Activated CD8-positive, alpha-beta memory T cell treated with anti-CD3 and anti-CD28 coated beads, Interleukin-2, amount 10 ng/mL, durations not matched to agents 7 days and 5 days (primary cell): ENCODE data around the gene EMX1. TPM values are rescaled to one million over a fixed set of nuclear protein-coding genes. Genes with fewer than 3 reads are reported as not detected.

Experiments
- ATAC-seq: fragments of 150-1000 bp; cut with Tn5 transposase; one replicate; pipeline ENCODE4 v1.10.0; 2021; ENCODE audit warnings: moderate library complexity
- CTCF ChIA-PET: fragments of 350-600 bp; sonication (Branson Sonifier 250); formaldehyde crosslinking; loops from one replicate; lab custom pipeline; 2021; ENCODE audit warnings: antibody characterized with exemption; lab: Charles Lee
- DNase-seq: peaks from one replicate; pipeline ENCODE4 v3.0.0-alpha.2; 2020
- H3K27ac Mint-ChIP-seq: one replicate; pipeline ENCODE4 v1.8.0; 2021; ENCODE audit warnings: mild to moderate bottlenecking, mixed read lengths
- H3K27me3 Mint-ChIP-seq: one replicate; pipeline ENCODE4 v1.8.0; 2021; ENCODE audit warnings: mixed read lengths
- H3K36me3 Mint-ChIP-seq: one replicate; pipeline ENCODE4 v1.8.0; 2021; ENCODE audit warnings: mild to moderate bottlenecking, mixed read lengths
- H3K4me1 Mint-ChIP-seq: one replicate; pipeline ENCODE4 v1.8.0; 2021; ENCODE audit warnings: mixed read lengths
- H3K4me3 Mint-ChIP-seq: one replicate; pipeline ENCODE4 v1.8.0; 2021; ENCODE audit warnings: mild to moderate bottlenecking, moderate library complexity, mixed read lengths
- H3K9me3 Mint-ChIP-seq: one replicate; pipeline ENCODE4 v1.8.0; 2022; ENCODE audit warnings: low read depth, mixed read lengths
- total RNA-seq, 2 experiments: library from RNA; stranded (reverse); gene quantifications; one replicate each; pipeline ENCODE4 v1.2.3, GENCODE V29; 2021

The EMX1 gene
- total RNA-seq, 2 experiments from 2014 or later, result not detected

DNA sequence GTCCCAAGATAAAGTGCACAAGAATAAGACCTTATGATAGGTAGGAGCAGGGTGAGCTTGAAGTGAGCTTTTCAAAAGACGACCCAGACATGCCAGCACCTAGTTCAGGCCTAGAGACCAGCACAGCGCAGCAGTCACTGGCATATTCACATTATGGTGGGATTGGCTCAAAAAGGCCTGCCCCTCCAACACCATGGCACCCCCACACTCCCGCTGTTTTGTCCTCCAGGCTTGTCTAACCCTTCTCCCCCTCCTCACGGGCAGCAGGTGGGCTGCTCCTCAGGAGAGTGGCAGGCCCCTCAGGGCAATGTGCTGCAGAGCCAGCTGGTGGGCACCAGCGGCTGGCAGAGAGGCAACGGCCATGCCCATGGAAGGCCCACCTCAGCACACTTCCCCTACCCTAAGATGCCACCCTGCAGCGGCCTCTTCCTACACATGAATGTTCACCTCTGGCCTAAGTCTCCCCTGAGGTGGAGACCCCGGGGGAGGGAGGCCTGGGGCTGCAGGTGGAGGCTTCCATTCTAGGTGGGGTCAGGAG is 25.6 kb downstream of the EMX1 start:
- H3K27me3 Mint-ChIP-seq, result no peaks in the 10 kb centered on the region
- H3K27ac Mint-ChIP-seq, result no peak overlapping the region
- H3K4me3 Mint-ChIP-seq, result no peak overlapping the region
- H3K9me3 Mint-ChIP-seq, result no peaks in the 10 kb centered on the region
- CTCF ChIA-PET, result interaction anchor here (2.2 kb wide), 1 partner anchor 50 kb away, joined by 6 read pairs; no protein-coding TSS in a partner anchor
- H3K36me3 Mint-ChIP-seq, result no peaks in the 10 kb centered on the region
- ATAC-seq, result no peak
- no peak for DNase-seq
- no peaks in the 10 kb centered on the region for H3K4me1 Mint-ChIP-seq

DNA sequence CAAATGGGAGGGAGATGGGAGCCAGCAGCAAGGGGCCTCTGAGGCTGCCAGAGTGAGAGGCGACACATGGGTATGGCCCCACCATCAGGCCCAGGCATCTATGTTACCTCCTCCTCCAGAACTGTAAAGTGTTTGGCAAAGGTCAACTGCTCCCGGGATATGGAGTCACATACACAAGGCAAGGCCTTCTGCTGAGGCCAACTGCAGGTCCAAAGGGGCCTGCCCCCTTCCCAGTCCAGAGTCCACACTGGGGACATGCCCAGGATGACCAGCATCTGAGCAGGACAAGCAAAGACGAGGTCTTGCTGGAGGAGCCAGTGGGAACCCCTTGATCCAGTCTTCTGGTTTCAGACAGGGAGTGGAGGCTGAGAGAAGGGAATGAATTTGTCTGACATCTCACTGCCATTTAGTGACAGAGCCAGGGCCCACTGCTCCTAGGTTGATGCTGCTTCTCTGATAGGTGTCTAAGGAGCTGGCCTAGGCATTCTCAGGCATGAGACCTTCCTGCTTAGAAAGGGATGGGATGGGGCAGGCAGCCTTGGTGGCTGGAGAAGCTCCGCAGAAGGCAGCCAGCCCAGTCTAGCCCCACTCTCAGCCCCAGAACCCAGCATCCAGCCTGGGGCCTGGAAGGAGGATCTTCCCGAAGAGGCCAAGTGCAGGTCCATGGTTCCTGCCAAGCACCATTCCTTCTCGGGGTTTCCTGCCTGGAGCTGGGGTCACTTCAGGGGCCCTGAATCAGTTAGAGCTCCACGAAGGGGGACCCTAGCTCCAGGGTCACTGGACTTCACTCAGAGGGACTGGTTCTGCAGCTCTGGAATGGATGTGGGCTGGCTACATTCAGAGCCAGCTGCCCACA is 26.4 kb downstream of the EMX1 start:
- DNase-seq, result no peak
- H3K36me3 Mint-ChIP-seq, result no peaks in the 10 kb centered on the region
- H3K4me3 Mint-ChIP-seq, result no peak overlapping the region
- H3K4me1 Mint-ChIP-seq, result peaks cover under 1% of the 10 kb centered on the region
- H3K27ac Mint-ChIP-seq, result no peak overlapping the region
- no peaks in the 10 kb centered on the region for H3K27me3 Mint-ChIP-seq
- H3K9me3 Mint-ChIP-seq, result no peaks in the 10 kb centered on the region
- ATAC-seq, result no peak
- CTCF ChIA-PET, result interaction anchor here (0.8 to 1.3 kb wide), 2 partner anchors 30 to 51 kb away, joined by 4 read pairs; no protein-coding TSS in a partner anchor

DNA sequence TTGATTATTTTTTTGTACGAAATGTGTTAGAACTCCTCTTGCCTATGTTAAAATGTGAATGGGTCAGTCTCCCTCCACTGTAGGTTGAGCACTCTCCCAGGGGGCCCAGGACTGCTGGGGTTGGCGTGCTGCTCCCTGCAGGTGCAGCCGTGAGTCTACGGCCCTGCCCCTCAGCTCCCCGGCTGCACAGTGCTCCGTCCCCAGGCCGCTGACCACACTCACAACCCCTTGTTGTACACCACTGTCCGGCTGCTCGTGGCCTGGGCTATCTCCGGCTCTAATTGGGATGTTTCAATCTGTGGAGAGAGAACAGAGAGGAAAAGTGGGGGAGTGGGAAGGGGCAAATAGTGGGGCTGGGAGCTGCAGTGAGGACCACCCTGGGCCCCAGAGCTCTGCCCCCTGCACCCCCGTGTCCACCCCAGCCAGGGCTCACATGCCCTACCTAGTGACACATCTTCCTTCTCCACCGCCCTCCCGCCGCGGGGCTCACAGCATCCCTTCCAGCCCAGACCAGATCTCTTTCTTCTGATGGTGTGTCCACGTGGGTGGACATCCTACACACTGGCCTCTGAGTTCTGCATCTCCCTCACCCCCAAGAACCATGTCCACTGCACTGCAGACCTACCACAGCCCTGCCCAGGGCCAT is 27.6 kb downstream of the EMX1 start:
- DNase-seq, result no peak
- ATAC-seq, result no peak
- CTCF ChIA-PET, result interaction anchor here (1.3 to 1.4 kb wide), 2 partner anchors 11 to 29 kb away, joined by 3 to 4 read pairs; no protein-coding TSS in a partner anchor
- Mint-ChIP-seq H3K4me1 (peaks cover 3% of the 10 kb centered on the region), H3K4me3 (no peak overlapping the region), H3K27ac (no peak overlapping the region), H3K9me3 (no peaks in the 10 kb centered on the region), H3K27me3 (no peaks in the 10 kb centered on the region), H3K36me3 (no peaks in the 10 kb centered on the region)

GRCh38 chr2:72945450-72946019 is 28.2 kb downstream of the EMX1 start:
- CTCF ChIA-PET, result interaction anchor here (1.4 kb wide), 1 partner anchor 11 kb away, joined by 3 read pairs; no protein-coding TSS in a partner anchor
- H3K27ac Mint-ChIP-seq, result no peak overlapping the region

DNA sequence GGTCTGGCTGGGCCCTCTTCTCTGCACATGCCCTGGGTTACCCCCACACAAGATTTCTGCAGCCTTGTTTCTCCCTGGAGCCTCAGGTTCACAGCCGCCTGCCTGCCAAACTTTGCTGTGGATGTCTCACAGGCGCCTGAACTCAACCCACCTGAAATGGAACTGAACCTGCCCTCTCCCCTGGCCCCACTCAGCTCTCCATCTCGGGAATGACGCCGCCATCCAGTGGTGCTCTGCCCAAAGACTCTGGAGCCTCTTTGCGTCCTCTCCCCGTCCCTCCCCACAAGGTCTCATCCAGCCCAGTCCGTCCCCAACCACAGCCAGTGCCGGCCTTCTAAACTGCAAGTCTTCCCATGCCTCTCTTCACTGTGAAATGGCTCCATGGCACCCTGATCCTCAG is 29.1 kb downstream of the EMX1 start:
- no peaks in the 10 kb centered on the region for H3K9me3 Mint-ChIP-seq
- H3K36me3 Mint-ChIP-seq, result no peaks in the 10 kb centered on the region
- peaks cover 3% of the 10 kb centered on the region for H3K4me1 Mint-ChIP-seq
- no peak overlapping the region for H3K27ac Mint-ChIP-seq
- H3K4me3 Mint-ChIP-seq, result no peak overlapping the region
- CTCF ChIA-PET, result interaction anchor here (1.4 kb wide), 1 partner anchor 12 kb away, joined by 3 read pairs; no protein-coding TSS in a partner anchor
- ATAC-seq (no peak), DNase-seq (no peak)
- H3K27me3 Mint-ChIP-seq, result no peaks in the 10 kb centered on the region

More at GRCh38 chr2:72945450-72946019, 28.2 kb downstream of the EMX1 start:
- no peaks in the 10 kb centered on the region for H3K9me3 Mint-ChIP-seq
- DNase-seq (no peak), ATAC-seq (no peak)
- peaks cover 3% of the 10 kb centered on the region for H3K4me1 Mint-ChIP-seq
- H3K36me3 Mint-ChIP-seq, result no peaks in the 10 kb centered on the region
- H3K27me3 Mint-ChIP-seq, result no peaks in the 10 kb centered on the region
- no peak overlapping the region for H3K4me3 Mint-ChIP-seq

DNA sequence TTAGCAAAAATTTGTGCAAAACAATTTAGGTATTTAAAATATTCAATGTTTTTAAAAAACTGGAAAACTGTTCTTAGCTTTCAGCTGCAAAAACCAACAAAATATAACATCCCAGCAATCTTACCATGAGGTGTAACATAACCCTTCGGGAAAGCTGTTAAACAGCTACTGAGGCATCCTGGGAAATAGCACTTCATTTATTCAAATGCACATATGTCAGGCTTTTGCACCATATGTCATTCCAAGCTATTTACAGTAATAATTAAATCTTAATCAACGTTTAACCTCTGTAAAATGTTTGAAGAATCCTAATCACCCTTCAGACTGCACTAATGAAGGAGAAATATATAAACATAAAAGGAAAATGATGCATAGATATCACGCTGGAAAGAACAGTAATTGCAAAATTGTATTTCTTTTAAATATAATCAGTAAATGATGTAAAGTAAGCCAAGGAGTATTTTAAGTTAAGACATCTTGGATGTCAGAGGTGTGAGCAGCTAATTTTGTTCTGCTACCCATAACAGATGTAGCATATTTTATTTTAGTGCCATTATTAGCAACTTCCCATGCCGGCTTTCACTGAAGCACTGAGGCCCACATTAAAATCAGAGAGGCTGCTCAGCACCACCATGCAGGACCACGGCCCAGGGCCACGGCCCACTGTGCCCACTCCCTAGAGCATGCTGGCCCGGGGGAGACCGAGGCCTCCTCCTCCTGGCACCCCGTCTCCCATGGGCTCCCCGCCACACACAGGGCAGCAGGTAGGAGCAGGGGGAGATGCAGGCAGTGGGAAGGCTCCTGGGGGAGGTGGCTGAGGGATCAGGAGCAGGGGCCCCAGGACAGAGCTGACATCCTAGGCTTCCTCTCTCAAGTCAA is 30.9 kb downstream of the EMX1 start:
- no peak overlapping the region for H3K27ac Mint-ChIP-seq
- CTCF ChIA-PET, result interaction anchor here (1.3 to 1.6 kb wide), 2 partner anchors 25 to 55 kb away, joined by 5 to 7 read pairs; no protein-coding TSS in a partner anchor
- no peak for DNase-seq
- no peaks in the 10 kb centered on the region for H3K36me3 Mint-ChIP-seq
- H3K4me3 Mint-ChIP-seq, result no peak overlapping the region
- no peaks in the 10 kb centered on the region for H3K27me3 Mint-ChIP-seq
- no peaks in the 10 kb centered on the region for H3K9me3 Mint-ChIP-seq
- H3K4me1 Mint-ChIP-seq, result peaks cover 7% of the 10 kb centered on the region
- no peak for ATAC-seq

DNA sequence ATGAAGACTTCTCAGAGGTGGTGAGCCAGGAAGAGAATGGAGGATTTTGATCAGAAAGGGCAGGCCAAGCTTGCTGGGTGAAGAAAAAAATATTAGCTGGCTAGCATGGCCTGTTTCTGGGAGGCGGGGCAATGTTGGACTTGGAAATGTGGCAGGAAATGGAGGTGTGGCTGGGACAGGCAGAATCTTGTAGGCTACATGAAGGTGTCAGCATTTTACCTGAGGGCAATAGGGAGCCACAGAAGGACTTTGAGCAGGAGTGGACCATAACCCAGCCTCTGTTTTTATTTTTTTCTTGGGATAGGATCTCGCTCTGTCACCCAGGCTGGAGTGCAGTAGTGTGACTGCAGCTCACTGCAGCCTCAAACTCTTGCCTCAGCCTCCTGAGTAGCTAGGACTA is 31.7 kb downstream of the EMX1 start:
- Mint-ChIP-seq H3K27me3 (no peaks in the 10 kb centered on the region), H3K9me3 (no peaks in the 10 kb centered on the region), H3K27ac (no peak overlapping the region), H3K36me3 (no peaks in the 10 kb centered on the region), H3K4me3 (no peak overlapping the region), H3K4me1 (peaks cover 16% of the 10 kb centered on the region)
- DNase-seq (no peak), ATAC-seq (no peak)
- CTCF ChIA-PET, result interaction anchor here (0.6 to 1.6 kb wide), 4 partner anchors 22 to 255 kb away, joined by 4 to 7 read pairs (median 4); no protein-coding TSS in a partner anchor

- Mint-ChIP-seq H3K36me3 (no peaks in the 10 kb centered on the region), H3K9me3 (no peaks in the 10 kb centered on the region), H3K4me1 (peaks cover 22% of the 10 kb centered on the region), H3K27ac (no peak overlapping the region), H3K27me3 (no peaks in the 10 kb centered on the region), H3K4me3 (no peak overlapping the region)
- DNase-seq (no peak), ATAC-seq (no peak)
- CTCF ChIA-PET, result interaction anchor here (0.6 kb wide), 1 partner anchor 254 kb away, joined by 4 read pairs; no protein-coding TSS in a partner anchor
Observed at GRCh38 chr2:72949642-72950041, 32.3 kb downstream of the EMX1 start.

DNA sequence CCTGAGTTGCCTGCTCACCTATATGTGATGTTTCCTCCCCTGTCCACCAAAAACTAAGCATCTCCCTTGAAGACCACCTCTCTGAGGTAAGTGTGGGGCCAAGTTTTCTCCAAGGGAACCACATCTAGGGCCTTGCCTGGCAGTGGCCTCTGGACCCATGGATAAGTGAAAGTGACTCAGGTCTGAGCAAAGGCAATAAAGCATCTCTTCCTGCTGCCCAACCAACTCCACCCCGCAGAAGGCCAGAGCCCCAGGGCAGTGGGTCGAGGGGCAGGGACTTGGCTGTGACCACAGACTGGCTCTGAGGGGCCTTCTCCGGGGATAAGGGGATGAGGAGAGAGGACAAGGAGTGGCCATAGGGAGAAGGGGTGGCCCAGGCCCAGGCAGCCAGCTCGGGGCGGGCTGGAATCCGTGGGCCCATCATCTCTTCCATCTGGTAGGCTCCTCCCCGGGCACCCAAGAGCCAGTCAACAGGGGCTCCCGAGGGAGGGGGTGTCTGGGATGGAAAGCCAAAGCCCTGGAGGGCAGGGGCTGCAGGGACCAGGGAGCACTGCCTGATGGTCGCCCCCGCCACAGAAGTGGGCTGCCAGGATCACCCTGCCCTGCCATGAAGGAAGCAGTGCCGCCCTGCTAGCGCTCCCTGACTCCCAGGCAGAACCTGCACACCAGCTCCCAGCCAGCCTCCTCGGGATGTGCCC is 33.4 kb downstream of the EMX1 start:
- Mint-ChIP-seq H3K4me1 (peaks cover 28% of the 10 kb centered on the region), H3K4me3 (no peak overlapping the region), H3K27ac (no peak overlapping the region), H3K36me3 (no peaks in the 10 kb centered on the region), H3K27me3 (no peaks in the 10 kb centered on the region), H3K9me3 (no peaks in the 10 kb centered on the region)
- CTCF ChIA-PET, result interaction anchor here (1.4 to 5.0 kb wide), 4 partner anchors 16 to 64 kb away, joined by 3 to 50 read pairs (median 6); partner anchors contain the start of gene SPR
- no peak for DNase-seq
- ATAC-seq, result no peak

- Mint-ChIP-seq H3K36me3 (no peaks in the 10 kb centered on the region), H3K4me3 (no peak overlapping the region), H3K4me1 (peaks cover 28% of the 10 kb centered on the region), H3K9me3 (no peaks in the 10 kb centered on the region), H3K27ac (no peak overlapping the region), H3K27me3 (no peaks in the 10 kb centered on the region)
- CTCF ChIA-PET, result interaction anchor here (1.0 to 5.0 kb wide), 6 partner anchors 16 to 226 kb away, joined by 3 to 50 read pairs (median 4); partner anchors contain the start of gene SPR
- no peak for DNase-seq
- ATAC-seq, result no peak
Observed at GRCh38 chr2:72951303-72952095, 34.2 kb downstream of the EMX1 start.

- H3K27ac Mint-ChIP-seq, result no peak overlapping the region
Observed at GRCh38 chr2:72952110-72952823, 34.9 kb downstream of the EMX1 start.

More at GRCh38 chr2:72952110-72952823, 34.9 kb downstream of the EMX1 start:
- no peak for ATAC-seq
- H3K27me3 Mint-ChIP-seq, result no peaks in the 10 kb centered on the region
- H3K4me3 Mint-ChIP-seq, result no peak overlapping the region
- H3K9me3 Mint-ChIP-seq, result no peaks in the 10 kb centered on the region
- peaks cover 28% of the 10 kb centered on the region for H3K4me1 Mint-ChIP-seq
- H3K36me3 Mint-ChIP-seq, result peaks cover 1% of the 10 kb centered on the region
- no peak for DNase-seq
- CTCF ChIA-PET, result interaction anchor here (1.0 to 5.0 kb wide), 7 partner anchors 17 to 225 kb away, joined by 3 to 50 read pairs (median 3); partner anchors contain the start of gene SPR
